HG03378 (cell line): ENCODE results near the gene SENP3.
A peak's percentile ranks its signal among the peaks of the same experiment; 100 is the strongest.
"Not testable (repeated sequence)": the region's sequence is repeated elsewhere in the genome, so short reads cannot be mapped to it uniquely, and the experiment has no call there.

Experiments used
- ATAC-seq: cut with Tn5 transposase; IDR thresholded peaks from one replicate; pipeline ENCODE4 v1.9.1; 2021; ENCODE audit warnings: mild to moderate bottlenecking, moderate library complexity; ENCODE audit not compliant: unreplicated experiment

Gene SENP3

GRCh38 chr17:7591596-7591995 is 29.9 kb downstream of the SENP3 start:
- no peak for ATAC-seq

GRCh38 chr17:7592422-7593021 is 30.8 kb downstream of the SENP3 start:
- no peak for ATAC-seq

GRCh38 chr17:7593296-7593695 is 31.6 kb downstream of the SENP3 start:
- ATAC-seq = no peak

- ATAC-seq = not testable (repeated sequence)
These were observed 35.8 kb downstream of the SENP3 start for GRCh38 chr17:7597561-7597960.

GRCh38 chr17:7606280-7606679 is 44.6 kb downstream of the SENP3 start:
- ATAC-seq = no peak

- ATAC-seq = no peak
These were observed 48.9 kb downstream of the SENP3 start for GRCh38 chr17:7610641-7611040.

- ATAC-seq = no peak
These were observed 50.0 kb downstream of the SENP3 start for GRCh38 chr17:7611635-7612293.

GRCh38 chr17:7612294-7612640 is 50.5 kb downstream of the SENP3 start:
- ATAC-seq = no peak

- no peak for ATAC-seq
These were observed 52.2 kb downstream of the SENP3 start for GRCh38 chr17:7613769-7614424.

GRCh38 chr17:7614425-7615264 is 52.9 kb downstream of the SENP3 start, which contains the start of gene FXR2:
FXR2 (minus strand) TSS chr17:7614897; CDS start chr17:7614532, 365 bp downstream.
- peak; percentile 81 for ATAC-seq

GRCh38 chr17:7615265-7615747 is 53.6 kb downstream of the SENP3 start:
- ATAC-seq = no peak

- ATAC-seq = no peak
These were observed 56.9 kb downstream of the SENP3 start for GRCh38 chr17:7618608-7619007.

- ATAC-seq = no peak
These were observed 59.1 kb downstream of the SENP3 start for GRCh38 chr17:7620835-7621234.
